SK-N-MC (cell line): ENCODE results near the gene MAFG.

Experiments
- EZH2 ChIP-seq: fragments of 200-600 bp; sonication (generic); IDR thresholded peaks from one replicate; pipeline ENCODE4 v1.6.1; 2017; ENCODE audit warnings: antibody characterized with exemption
- POLR2AphosphoS5 ChIP-seq: IDR thresholded peaks from 2 replicates; pipeline ENCODE4 v1.6.1; 2012; ENCODE audit warnings: mild to moderate bottlenecking, low read depth, low read length, borderline replicate concordance

DNA sequence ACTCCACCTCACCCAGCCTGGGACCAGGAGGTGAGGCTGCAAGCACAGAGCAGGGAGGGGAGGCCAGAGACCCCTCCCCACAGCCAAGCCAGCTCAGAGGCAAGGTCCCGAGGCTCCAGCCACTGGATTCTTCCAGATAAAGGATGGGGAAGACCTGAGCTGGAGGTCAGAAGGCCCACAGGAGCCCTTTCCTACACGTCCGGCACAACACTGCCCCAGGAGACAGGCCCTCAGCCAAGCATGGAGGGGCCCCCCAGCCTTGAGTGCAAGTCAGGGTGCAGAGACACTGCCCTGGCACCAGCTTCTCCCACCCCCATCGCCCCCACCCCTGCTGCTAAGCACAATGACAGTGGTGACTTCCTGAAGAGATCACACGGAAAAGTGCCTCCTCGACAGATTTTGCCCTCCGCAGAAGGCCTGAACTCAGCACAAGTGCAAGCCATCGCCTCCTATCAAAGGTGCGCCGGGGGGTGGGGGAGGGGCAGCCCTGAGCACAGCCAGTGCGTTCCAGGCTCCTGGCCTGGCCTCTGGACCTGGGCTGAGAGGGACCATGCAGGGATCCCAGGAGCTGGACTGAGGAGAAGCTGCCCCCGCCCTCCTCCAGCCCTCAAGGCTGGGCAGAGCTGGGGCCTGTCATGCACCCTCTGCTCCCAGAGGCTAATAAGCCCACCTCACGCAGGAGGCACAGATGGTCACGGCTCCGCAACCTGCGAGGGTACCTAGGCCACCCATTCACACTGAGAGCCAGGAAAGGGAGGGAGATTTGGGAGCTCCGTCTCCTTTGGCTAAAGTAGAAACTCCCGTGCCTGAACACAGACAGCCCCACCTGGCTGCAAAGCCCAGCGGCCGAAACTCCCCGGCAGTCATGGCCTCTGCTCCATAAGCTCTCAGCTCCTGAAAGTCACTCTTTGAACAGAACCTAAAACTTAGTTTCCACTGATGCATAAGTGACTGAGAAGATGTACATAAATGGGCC, 2.7 kb downstream of the MAFG start:
- TF ChIP-seq POLR2AphosphoS5 (no peak; the same call in 1 of the 2 replicates), EZH2 (no peak)
